Fibroblast of upper back skin (primary cell): Measurements from ENCODE around the gene PPFIA3.

Experiments used
- DNase-seq: peaks from one replicate; pipeline ENCODE4 v3.0.0-alpha.2; 2013

Gene PPFIA3

GRCh38 chr19:49189259-49189658 is 69.9 kb downstream of the PPFIA3 start:
- no peak for DNase-seq

DNA sequence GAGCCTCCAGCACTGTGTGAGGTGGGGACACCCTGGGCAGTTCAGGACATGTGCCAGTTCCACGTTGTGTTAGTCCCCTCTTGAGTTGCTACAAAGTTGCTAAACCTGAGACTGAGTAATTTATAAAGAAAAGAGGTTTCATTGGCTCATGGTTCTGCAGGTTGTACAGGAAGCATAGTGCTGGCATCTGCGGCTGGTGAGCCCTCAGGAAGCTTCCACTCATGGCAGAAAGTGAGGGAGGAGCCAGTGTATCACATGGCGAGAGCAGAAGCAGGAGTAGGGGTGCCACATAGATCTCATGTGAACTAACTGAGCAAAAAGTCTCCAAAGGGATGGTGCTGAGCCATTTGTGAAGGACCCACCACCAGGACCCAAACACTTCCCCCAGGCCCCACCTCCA is 71.4 kb downstream of the PPFIA3 start:
- no peak for DNase-seq

DNA sequence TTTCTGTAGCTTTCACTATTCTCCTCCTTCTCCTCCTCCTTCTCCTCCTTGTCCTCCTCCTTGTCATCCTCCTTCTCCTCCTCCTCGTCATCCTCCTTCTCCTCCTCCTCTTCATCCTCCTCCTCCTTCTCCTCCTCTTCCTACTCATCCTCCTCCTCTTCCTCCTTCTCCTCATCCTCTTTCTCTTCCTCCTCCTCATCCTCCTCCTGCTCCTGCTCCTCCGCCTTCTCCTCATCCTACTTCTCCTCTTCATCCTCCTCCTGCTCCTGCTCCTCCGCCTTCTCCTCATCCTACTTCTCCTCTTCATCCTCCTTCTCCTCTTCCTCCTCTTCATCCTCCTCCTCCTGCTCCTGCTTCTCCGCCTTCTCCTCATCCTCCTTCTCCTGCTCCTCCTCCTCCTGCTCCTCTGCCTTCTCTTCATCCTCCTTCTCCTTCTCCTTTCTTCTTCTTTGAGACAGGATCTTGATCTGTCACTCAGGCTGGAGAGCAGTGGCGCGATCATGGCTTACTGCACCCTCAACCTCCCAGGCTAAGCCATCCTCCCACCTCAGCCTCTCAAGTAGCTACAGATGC is 74.6 kb downstream of the PPFIA3 start:
- DNase-seq: no peak

- DNase-seq: no peak
Observed at GRCh38 chr19:49194408-49194807, 75.1 kb downstream of the PPFIA3 start.

DNA sequence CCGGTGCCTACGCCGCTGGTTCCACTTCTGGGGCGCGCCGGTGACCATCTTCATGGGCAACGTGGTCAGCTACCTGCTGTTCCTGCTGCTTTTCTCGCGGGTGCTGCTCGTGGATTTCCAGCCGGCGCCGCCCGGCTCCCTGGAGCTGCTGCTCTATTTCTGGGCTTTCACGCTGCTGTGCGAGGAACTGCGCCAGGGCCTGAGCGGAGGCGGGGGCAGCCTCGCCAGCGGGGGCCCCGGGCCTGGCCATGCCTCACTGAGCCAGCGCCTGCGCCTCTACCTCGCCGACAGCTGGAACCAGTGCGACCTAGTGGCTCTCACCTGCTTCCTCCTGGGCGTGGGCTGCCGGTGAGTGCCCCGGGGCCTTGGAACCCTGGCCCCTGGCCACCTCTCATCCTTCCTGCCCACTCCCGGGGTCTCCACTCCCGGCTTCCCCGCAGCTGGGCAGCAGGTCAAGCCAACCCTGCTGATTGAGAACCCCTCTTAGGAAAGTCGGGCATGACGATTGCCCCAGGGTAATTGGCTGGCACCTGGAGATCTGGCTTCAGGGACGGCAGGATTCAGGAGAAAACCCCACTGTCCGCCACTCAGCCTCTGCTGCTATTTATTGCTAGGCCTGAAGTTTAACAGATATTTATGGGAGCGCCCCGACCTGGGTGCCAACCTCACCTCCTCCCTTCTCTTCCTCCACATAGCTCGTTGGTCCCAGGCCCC is 77.3 kb downstream of the PPFIA3 start:
- DNase-seq: no peak

- DNase-seq: no peak
Observed at GRCh38 chr19:49200238-49200862, 81.0 kb downstream of the PPFIA3 start.
